ENCODE data around the gene MMP1.

The MMP1 gene

DNA sequence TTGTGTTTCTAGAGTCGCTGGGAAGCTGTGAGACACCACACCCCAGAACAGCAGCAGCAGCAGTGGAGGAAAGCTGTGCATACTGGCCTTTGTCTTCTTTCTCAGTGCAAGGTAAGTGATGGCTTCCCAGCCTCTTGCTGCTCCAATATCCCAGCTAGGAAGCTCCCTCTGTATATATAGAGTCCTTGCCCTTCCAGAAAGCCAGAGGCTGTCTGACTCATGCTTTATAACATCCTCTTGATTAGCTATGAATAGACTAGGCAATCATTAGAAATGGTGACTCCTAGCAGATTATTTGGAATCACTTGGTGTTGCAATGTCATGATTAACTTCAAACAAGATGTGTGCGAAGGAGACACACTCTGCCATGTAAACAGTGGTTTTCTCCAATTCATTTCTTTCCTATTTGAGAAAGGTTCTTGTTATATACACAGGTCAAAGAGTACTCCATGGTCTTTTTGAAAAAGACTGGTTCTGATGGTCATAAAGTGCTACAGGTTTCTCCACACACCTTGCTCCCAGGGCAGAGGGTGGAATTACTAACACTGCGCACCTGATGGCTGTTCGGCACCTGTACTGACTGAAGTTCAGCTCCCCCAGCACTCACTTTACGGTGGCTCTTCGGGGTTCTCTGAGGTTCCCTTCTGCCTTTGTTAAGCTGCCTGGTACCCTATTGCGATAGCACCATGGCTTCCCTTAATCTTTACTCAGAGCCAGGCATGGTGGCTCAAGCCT, at the start of gene MMP1:
Gene MMP1, minus strand, starts transcription at position 149 of the 735 bp plus-strand sequence. Its CDS starts 68 bp downstream, at position 81.
- DNase-seq: no peak

GRCh38 chr11:102846292-102846691, 48.3 kb upstream of the MMP1 start:
- DNase-seq: no peak

DNA sequence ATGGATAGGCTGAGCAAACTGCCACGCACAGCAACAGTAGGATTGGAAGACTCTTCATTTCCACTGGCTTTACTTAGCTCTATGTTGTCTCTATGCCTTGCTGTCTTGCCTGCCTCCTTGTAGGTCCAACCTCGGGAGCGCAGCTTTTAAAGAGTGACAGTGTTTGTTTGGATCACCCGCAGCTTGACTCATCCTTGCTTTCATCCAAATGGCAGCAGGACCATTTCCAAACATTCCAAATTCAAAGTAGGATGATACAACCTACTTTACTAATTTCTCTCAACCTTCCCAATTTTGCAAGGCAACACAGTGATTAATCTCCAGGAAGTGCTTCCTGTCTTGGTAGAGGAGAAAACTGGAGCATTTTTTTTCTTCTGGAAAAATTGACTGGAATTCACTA, 45.5 kb upstream of the MMP1 start, which contains the start of gene MMP3:
Gene MMP3, minus strand, starts transcription at position 121 of the 400 bp plus-strand sequence. Its CDS starts 63 bp downstream, at position 58.
- no peak for DNase-seq

- DNase-seq: no peak
These were observed 45.0 kb upstream of the MMP1 start for GRCh38 chr11:102842930-102843329.

- DNase-seq: no peak
These were observed 42.1 kb upstream of the MMP1 start for GRCh38 chr11:102840018-102840417.

DNA sequence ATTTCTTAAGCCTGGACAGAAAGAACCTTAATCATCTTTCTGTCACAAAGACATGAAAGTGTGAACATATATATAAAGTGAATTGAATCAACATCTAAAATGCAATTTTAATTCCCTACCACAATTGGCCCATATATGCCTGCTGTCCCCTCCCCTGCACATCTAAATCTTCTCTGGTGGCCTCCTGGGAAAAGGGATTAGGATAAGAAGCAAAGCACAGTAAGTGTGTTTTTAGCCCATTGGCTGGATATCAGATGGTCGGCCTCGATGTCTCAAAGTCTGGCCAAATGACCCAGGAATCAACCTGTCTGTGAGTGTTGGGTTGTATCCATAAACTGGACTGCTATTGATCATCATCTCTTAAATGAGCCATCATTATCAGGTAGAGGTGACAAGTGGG, 39.7 kb upstream of the MMP1 start:
- DNase-seq: no peak

- DNase-seq: no peak
These were observed 39.2 kb upstream of the MMP1 start for GRCh38 chr11:102837156-102837555.

GRCh38 chr11:102836290-102836875, 38.4 kb upstream of the MMP1 start:
- DNase-seq: no peak

DNA sequence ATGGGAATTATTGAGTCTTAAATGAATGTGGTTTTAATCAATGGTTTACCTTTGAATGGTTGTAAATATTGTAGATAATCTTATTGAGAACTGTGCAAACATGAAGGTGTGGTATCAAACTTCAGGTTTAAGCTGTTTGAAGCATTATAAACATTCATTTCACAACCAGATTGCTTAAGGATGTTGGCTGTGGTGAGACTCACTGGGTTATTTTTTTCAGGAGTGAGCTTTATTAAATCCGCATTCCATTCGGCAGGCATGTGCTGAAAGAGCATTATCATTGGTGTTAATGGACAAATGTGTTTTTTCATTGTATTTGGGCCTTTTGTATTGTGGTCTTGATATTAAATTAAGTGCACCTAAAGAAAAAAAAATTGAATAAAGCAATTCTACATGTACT, 35.8 kb upstream of the MMP1 start:
- no peak for DNase-seq

DNA sequence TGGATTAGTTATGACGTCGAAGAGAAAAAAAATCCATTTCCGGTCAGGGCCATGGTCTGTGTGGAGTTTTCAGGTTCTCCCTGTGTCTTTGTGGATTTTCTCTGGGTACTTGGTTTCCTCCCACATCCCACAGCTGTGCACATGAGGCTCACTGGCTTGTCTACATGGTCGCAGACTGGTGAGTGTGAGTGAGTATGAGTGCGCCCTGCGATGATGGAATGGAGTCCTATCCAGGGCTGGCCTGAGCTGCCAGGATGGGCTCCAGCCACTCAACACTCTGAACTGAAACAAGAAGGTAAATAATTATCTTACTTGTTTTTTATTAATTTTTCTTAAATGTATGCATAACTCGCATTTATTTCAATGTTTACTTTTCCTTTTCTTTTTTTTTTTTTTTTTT, 34.7 kb upstream of the MMP1 start:
- DNase-seq: no peak

GRCh38 chr11:102831489-102832440, 33.8 kb upstream of the MMP1 start:
- no peak for DNase-seq

- no peak for DNase-seq
These were observed 33.1 kb upstream of the MMP1 start for GRCh38 chr11:102831128-102831488.

DNA sequence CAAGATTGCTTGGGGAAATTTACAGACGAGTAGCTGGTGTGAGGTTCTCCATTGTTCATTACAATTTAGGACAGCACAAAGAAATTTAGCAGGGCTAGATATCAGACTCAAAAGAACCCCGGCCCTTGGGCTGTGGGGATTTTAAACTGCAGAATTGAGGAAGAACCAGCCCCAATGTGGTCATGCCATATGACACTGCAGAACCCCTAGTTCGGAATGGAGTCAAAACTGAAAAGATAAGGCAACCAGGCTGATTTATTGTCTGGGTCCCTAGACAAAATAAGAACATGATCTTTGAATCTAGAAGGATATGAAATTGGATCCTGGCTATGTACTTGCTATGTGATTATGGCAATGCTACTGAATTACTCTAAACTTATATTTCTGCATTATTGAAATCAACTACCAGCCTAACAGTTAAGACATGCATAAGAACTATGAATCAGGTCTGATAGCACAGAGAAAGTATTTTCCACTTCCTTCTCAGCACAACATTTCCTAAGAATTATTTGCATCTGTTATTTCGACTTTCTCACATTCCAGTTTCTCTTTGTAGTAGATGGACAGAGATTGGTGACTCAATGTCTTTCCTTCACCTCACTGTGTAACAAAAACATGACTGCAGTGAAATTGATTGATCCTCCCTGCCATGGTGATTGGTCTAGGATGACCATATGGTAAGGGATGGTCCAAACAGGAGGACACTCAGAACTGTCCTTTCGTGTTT, 32.2 kb upstream of the MMP1 start:
- DNase-seq: no peak

GRCh38 chr11:102829316-102830000, 31.5 kb upstream of the MMP1 start:
- DNase-seq: no peak

DNA sequence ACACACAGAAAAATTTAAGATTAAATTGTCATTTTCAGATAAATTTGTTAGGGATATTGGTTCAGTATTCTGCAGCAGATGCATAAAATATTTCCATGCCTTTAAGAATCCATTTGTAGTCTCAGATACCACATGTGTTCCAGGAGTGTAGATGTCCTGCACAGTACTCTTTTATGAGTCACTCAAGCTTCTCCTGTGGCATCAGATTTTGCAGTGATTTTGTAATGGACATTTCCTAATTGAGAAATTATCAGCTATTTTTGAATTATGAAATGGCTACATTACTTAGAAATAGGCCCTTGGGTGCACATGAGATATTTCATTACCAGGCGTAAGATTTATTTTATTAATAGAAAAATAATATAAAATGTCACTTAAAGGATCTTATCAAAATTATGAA, 26.6 kb upstream of the MMP1 start:
- DNase-seq: no peak

- no peak for DNase-seq
These were observed 21.5 kb upstream of the MMP1 start for GRCh38 chr11:102819491-102819890.

- no peak for DNase-seq
These were observed 15.5 kb upstream of the MMP1 start for GRCh38 chr11:102813484-102813883.

GRCh38 chr11:102812188-102812587, 14.2 kb upstream of the MMP1 start:
- no peak for DNase-seq

GRCh38 chr11:102810950-102811660, 13.1 kb upstream of the MMP1 start:
- no peak for DNase-seq

DNA sequence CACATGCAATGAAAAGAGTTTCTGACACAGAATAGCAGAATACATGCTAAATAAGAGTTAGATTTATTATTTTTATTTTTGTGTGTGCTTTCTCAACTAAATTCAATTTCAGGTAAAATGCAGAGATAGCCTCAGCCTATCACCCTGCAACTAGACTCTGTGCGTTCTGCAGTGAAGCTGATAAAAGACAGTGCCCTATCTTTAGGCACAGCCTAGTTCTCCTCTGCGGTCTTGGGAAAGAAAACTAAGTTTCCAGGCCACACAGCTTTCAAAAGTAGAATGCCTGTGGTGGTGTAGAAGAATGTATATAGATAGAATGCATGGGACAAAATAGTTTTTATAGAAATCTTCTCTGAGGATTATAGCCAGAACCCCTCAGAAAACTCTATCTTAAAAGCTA, 12.0 kb upstream of the MMP1 start:
- no peak for DNase-seq

DNA sequence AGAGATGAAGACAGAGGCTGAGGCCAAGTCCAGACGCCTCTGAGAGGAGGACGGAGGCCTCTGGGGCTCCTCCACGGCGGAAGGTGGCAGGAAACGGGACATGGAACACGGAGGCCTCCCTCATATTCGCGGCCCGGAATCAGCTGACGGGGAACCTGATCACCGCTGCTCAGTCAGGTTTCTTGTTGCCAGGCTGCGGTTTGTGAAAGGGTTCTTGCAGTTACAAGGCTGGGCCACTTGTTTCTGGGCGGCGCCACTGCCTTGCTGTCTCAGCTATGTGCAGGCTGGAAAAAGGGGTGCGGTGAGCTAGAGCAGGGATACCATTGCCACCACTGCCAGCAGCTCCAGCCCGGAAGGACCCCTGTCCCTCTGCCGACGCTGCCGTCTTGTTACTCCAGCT, 10.0 kb upstream of the MMP1 start:
- no peak for DNase-seq

- DNase-seq: no peak
These were observed 8.3 kb upstream of the MMP1 start for GRCh38 chr11:102806296-102806695.
